Endothelial cell (in vitro differentiated cells): ENCODE data around the gene PLXNB1. TPM values are rescaled to one million over a fixed set of nuclear protein-coding genes. Genes with fewer than 3 reads are reported as not detected.

Source experiments
- DNase-seq: peaks from one replicate; pipeline ENCODE4 v3.0.0; 2021; ENCODE audit warnings: low spot score
- H3K27ac Mint-ChIP-seq: one replicate; pipeline ENCODE4 v1.8.0; 2021; ENCODE audit warnings: mixed read lengths, inconsistent platforms; ENCODE audit not compliant: unreplicated experiment
- H3K27me3 Mint-ChIP-seq: one replicate; pipeline ENCODE4 v1.8.0; 2021; ENCODE audit warnings: mild to moderate bottlenecking, moderate library complexity, mixed read lengths, inconsistent platforms; ENCODE audit not compliant: unreplicated experiment
- H3K36me3 Mint-ChIP-seq: one replicate; pipeline ENCODE4 v1.8.0; 2021; ENCODE audit warnings: mild to moderate bottlenecking, low read depth, mixed read lengths, inconsistent platforms; ENCODE audit not compliant: unreplicated experiment
- H3K4me1 Mint-ChIP-seq: one replicate; pipeline ENCODE4 v1.8.0; 2021; ENCODE audit warnings: mild to moderate bottlenecking, mixed read lengths, inconsistent platforms; ENCODE audit not compliant: unreplicated experiment
- H3K4me3 Mint-ChIP-seq: one replicate; pipeline ENCODE4 v1.8.0; 2021; ENCODE audit warnings: mild to moderate bottlenecking, mixed read lengths, inconsistent platforms; ENCODE audit not compliant: unreplicated experiment
- H3K9me3 Mint-ChIP-seq: one replicate; pipeline ENCODE4 v1.8.0; 2021; ENCODE audit warnings: mixed read lengths, inconsistent platforms; ENCODE audit not compliant: unreplicated experiment
- total RNA-seq: library from RNA; stranded (reverse); fragmentation: NEBNext Ultra II Directional; extraction: Animal tissue kit (Norgen Biotek cat#: 25700); gene quantifications from one replicate; pipeline ENCODE4 v1.2.1, GENCODE V29; 2021; ENCODE audit not compliant: unreplicated experiment
- TF ChIP-seq, protein P1 (sequence below): fragments of 200-600 bp; sonication (generic); IDR thresholded peaks from one replicate; pipeline ENCODE4 v1.5.0; 2021; ENCODE audit warnings: antibody characterized with exemption; ENCODE audit not compliant: unreplicated experiment

Gene PLXNB1
- total RNA-seq, 1 donor from 2014 or later, result 68.7 TPM

DNA sequence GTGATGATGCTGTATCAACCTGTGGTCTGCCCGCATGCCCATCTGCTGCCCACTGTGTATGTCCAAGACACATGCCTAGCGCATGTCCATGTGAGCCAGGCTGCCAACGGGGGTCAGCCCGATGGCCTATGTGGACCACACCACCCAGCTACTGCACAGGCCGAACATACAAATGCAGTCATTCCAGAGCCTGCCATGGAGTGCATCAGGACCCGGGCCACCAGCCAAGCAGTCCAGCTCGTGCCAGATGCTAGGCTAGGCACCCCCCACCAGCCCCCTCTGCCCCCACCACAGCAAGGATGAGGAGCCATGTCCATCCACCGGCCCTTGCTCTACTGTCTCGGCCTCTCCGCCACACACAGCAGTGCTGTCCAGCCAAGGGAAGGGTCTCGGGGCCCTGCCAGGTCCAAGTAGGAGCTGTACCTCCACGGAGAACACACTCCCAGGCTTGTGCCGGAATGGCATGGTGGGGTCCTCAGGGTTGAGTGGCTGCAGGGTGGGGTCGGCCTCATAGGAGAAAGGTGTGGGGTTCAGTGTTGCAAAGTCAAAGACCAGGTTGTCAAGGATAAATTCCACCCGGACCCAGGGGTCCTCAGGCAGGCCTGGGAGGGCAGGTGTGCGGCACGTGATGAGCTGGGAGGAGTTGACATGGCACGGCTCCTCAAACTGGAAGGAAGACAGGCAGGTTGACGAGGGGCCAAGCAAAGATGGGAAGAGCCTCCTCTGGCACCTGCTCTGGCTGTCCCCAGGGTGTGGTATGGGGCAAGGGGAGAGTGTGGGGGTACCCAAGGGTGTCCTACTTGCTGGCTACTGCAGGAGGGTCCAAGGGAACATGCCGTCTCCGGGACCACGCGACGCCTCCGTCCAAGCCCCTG lies 15.3 kb downstream of the PLXNB1 start:
- TF ChIP-seq, protein P1, sequence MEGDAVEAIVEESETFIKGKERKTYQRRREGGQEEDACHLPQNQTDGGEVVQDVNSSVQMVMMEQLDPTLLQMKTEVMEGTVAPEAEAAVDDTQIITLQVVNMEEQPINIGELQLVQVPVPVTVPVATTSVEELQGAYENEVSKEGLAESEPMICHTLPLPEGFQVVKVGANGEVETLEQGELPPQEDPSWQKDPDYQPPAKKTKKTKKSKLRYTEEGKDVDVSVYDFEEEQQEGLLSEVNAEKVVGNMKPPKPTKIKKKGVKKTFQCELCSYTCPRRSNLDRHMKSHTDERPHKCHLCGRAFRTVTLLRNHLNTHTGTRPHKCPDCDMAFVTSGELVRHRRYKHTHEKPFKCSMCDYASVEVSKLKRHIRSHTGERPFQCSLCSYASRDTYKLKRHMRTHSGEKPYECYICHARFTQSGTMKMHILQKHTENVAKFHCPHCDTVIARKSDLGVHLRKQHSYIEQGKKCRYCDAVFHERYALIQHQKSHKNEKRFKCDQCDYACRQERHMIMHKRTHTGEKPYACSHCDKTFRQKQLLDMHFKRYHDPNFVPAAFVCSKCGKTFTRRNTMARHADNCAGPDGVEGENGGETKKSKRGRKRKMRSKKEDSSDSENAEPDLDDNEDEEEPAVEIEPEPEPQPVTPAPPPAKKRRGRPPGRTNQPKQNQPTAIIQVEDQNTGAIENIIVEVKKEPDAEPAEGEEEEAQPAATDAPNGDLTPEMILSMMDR, result no peak
- Mint-ChIP-seq H3K27me3 (peaks cover 4% of the 10 kb centered on the region), H3K27ac (no peak overlapping the region), H3K4me1 (no peaks in the 10 kb centered on the region), H3K36me3 (peaks cover 16% of the 10 kb centered on the region), H3K9me3 (no peaks in the 10 kb centered on the region), H3K4me3 (peak overlapping the region; percentile 25)
- DNase-seq, result no peak

GRCh38 chr3:48413611-48414010 lies 16.3 kb downstream of the PLXNB1 start:
- TF ChIP-seq, protein P1, result no peak
- Mint-ChIP-seq H3K4me3 (no peak overlapping the region), H3K27ac (no peak overlapping the region), H3K27me3 (peaks cover 4% of the 10 kb centered on the region), H3K9me3 (no peaks in the 10 kb centered on the region), H3K4me1 (no peaks in the 10 kb centered on the region), H3K36me3 (peaks cover 22% of the 10 kb centered on the region)
- DNase-seq, result no peak

- H3K27me3 Mint-ChIP-seq, result peaks cover 4% of the 10 kb centered on the region
- H3K36me3 Mint-ChIP-seq, result peaks cover 26% of the 10 kb centered on the region
- peak overlapping the region; percentile 38 for H3K27ac Mint-ChIP-seq
- no peaks in the 10 kb centered on the region for H3K4me1 Mint-ChIP-seq
- no peak for DNase-seq
- H3K4me3 Mint-ChIP-seq, result peak overlapping the region; percentile 79
- TF ChIP-seq, protein P1, result no peak
- H3K9me3 Mint-ChIP-seq, result no peaks in the 10 kb centered on the region
Observed at GRCh38 chr3:48413086-48413485, 16.8 kb downstream of the PLXNB1 start.

- no peak overlapping the region for H3K27ac Mint-ChIP-seq
- no peak overlapping the region for H3K4me3 Mint-ChIP-seq
- peaks cover 2% of the 10 kb centered on the region for H3K27me3 Mint-ChIP-seq
- no peaks in the 10 kb centered on the region for H3K9me3 Mint-ChIP-seq
- no peak for DNase-seq
- TF ChIP-seq, protein P1, result no peak
- peaks cover 29% of the 10 kb centered on the region for H3K36me3 Mint-ChIP-seq
- peaks cover 1% of the 10 kb centered on the region for H3K4me1 Mint-ChIP-seq
Observed at GRCh38 chr3:48412375-48413001, 17.4 kb downstream of the PLXNB1 start.
